MM.1S (cell line): ENCODE measurements around the gene WDR31.

Experiments used
- EZH2 ChIP-seq: fragments of 300-600 bp; sonication (generic); optimal IDR thresholded peaks from 2 replicates; pipeline ENCODE3; 2017; ENCODE audit warnings: low read depth, mild to moderate bottlenecking, antibody characterized with exemption, low read length, mixed read lengths
- EZH2phosphoT487 ChIP-seq: fragments of 300-600 bp; sonication (generic); IDR thresholded peaks from 2 replicates; pipeline ENCODE4 v1.6.1; 2018; ENCODE audit warnings: antibody characterized with exemption, low read length
- TF ChIP-seq, protein P1 (sequence below): fragments of 300-600 bp; sonication (generic); IDR thresholded peaks from 2 replicates; pipeline ENCODE4 v1.5.1; 2016; ENCODE audit warnings: antibody characterized with exemption, low read length, mixed read lengths

DNA sequence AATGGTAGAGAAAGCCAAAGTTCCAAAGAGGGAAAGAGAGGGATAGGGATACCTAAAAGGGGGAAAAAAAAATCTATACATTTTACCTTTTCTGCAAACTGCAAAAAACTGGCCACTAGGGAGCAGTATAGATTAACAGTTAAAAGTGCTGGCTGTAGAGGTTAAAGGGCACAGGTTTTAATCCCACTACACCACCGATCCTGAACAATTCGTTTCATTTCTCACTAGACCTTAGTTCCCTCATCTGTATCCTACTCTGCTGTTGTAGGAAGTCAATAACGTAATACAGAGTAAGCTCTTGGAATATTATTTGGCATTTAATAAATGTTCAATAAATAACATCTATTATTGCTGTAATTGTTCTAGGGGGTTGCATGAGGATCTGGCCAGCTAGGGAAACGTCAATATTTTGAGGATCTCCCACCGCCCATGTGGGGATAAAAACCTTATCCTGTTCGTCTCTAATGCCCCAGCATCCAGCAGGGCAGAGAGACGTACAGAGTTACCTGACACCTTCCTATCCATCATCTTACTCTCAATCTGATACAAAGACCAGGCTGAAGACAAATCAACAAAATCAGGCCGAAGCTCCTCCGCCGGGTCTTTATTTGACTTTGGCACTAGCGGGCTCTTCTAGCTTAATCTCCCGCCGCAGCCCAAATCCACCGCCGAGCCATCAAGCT, 65.5 kb downstream of the WDR31 start:
- TF ChIP-seq EZH2 (no peak), EZH2phosphoT487 (no peak)
- TF ChIP-seq, protein P1, sequence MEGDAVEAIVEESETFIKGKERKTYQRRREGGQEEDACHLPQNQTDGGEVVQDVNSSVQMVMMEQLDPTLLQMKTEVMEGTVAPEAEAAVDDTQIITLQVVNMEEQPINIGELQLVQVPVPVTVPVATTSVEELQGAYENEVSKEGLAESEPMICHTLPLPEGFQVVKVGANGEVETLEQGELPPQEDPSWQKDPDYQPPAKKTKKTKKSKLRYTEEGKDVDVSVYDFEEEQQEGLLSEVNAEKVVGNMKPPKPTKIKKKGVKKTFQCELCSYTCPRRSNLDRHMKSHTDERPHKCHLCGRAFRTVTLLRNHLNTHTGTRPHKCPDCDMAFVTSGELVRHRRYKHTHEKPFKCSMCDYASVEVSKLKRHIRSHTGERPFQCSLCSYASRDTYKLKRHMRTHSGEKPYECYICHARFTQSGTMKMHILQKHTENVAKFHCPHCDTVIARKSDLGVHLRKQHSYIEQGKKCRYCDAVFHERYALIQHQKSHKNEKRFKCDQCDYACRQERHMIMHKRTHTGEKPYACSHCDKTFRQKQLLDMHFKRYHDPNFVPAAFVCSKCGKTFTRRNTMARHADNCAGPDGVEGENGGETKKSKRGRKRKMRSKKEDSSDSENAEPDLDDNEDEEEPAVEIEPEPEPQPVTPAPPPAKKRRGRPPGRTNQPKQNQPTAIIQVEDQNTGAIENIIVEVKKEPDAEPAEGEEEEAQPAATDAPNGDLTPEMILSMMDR = peak; percentile 75
